ENCODE results near the gene SPACDR.
"Not testable (repeated sequence)": the region's sequence is repeated elsewhere in the genome, so short reads cannot be mapped to it uniquely, and the experiment has no call there.

The SPACDR gene

DNA sequence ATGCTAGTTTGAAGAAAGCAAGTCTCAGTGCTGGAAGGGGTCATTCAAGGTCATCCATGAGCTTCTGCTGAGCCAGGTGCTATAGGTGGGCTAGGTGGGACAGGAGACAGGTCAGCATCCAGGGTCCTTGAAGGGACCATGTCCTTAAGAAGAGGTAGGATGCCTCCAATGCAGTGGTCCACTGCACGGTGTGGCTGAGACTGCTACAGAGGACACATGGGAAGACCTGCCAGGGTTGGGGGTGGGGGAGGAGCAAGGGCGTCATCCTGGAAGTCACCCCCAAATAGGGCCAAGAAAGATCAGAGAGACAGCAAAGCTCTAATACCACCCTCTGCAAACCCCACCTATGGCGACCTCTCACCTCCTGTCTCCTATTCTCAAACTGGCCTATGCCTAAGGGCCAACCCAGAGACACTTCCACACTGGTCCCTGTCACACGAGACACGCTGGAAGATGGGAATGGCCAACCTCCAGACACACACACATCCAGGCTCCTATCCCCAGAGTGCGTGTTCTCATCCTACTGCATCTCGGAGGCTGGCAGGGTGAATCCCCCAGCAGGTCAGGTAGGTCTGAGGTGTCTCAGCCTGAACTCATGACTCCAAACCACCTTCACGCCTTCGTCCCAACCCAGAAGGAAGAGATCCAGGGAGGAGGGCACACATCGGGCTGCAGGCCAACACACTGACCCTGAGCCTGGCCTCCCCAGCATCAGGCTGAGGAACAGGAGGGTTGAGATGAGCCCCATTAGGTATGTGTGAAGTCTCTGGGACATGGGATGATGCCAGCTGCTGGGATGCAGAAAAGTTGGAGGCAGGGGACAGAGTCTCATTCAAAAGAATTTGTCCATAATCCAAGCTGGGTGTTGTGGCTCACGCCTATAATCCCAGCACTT, 22.2 kb downstream of the SPACDR start:
- no peak overlapping the region for H3K27ac ChIP-seq
- TF ChIP-seq, protein P1, sequence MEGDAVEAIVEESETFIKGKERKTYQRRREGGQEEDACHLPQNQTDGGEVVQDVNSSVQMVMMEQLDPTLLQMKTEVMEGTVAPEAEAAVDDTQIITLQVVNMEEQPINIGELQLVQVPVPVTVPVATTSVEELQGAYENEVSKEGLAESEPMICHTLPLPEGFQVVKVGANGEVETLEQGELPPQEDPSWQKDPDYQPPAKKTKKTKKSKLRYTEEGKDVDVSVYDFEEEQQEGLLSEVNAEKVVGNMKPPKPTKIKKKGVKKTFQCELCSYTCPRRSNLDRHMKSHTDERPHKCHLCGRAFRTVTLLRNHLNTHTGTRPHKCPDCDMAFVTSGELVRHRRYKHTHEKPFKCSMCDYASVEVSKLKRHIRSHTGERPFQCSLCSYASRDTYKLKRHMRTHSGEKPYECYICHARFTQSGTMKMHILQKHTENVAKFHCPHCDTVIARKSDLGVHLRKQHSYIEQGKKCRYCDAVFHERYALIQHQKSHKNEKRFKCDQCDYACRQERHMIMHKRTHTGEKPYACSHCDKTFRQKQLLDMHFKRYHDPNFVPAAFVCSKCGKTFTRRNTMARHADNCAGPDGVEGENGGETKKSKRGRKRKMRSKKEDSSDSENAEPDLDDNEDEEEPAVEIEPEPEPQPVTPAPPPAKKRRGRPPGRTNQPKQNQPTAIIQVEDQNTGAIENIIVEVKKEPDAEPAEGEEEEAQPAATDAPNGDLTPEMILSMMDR (conservative IDR thresholded peaks at IDR 0.05), result no peak

DNA sequence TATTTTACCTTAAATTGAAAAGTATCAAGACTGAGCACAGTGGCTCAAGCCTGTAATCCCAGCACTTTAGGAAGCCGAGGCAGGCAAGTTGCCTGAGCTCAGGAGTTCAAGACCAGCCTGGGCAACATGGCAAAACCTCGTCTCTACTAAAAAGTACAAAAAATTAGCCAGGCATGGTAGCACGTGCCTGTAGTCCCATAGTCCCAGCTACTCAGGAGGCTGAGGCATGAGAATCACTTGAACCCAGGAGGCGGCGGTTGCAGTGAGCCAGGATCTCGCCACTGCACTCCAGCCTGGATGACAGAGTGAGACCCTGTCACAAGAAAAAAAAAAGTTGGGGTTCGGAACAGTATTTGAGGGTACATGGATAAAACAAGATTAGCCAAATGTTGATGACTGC, 24.8 kb downstream of the SPACDR start:
- not testable (repeated sequence) for H3K27ac ChIP-seq

DNA sequence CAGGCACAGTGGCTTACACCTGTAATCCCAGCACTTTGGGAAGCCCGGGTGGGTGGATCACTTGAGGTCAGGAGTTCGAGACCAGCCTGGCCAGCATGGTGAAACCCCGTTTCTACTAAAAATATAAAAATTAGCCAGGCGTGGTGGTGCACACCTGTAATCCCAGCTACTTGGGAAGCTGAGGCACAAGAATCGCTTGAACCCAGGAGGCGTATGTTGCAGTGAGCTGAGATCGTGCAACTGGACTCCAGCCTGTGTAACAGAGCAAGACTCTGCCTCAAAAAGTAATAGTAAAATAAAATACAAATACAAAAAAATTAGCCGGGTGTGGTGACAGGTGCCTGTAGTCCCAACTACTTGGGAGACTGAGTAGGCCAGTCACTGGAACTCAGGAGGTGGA, 25.3 kb downstream of the SPACDR start:
- H3K27ac ChIP-seq, result not testable (repeated sequence)

DNA sequence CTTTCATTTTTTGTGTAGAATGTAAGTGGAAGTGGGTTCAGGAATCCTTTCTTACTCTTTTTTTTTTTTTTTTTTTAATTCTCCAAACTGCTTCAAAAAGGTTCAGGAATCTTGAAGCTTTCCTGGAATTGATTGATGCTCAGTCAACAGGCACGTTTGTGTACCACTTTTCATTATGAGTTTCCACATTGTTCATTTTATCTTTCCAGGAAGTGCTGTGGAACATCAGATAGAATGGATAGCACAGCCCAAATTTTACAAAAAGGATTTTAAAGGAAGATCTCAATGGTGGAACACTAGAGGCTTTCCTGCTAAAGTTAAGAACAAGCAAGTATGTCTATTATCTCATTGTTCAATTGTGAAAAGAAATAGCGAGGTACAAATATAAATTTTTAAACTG, 25.9 kb downstream of the SPACDR start:
- H3K27ac ChIP-seq, result no peak overlapping the region

DNA sequence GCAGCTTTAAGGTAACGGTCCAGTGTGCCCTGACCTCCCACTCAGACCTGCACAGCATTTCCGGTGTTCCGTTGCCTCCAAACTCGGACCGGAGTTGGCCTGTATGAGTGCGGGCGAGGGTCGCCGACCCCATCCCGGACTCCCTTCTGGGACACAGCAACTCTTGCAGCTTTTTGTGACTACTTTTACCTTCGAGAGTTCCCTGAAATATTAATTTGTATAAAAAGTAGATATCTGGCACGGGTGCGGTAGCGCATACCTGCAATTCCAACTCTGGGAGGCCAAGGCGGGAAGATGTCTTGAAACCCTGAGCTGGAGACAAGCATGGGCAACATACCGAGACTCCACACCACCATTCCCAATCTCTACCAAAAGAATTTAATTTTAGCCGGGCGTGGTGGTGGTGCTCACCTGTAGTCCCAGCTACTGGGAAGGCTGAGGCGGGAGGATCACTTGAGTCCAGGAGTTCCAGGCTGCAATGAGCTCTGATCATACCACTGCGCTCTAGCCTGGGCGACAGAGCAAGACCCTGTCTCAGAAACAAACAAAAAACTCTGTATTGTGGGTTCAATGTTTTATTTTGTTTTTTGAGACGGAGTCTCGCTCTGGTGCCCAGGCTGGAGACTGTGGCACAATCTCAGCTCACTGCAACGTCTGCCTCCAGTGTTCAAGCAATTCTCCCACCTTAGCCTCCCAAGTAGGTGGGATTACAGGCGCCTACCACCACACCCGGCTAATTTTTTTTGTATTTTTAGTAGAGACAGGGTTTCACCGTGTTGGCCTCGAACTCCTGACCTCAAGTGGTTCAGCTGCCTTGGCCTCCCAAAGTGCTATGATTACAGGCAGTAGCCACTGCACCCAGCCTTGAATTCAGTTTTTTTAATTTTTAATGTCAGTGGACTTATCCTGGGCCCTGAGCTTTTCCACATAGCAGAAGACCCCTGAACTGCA, 26.6 kb downstream of the SPACDR start:
- TF ChIP-seq, protein P1 (conservative IDR thresholded peaks at IDR 0.05), result no peak
- peak overlapping the region; percentile 100 for H3K27ac ChIP-seq

More for the DNA sequence above, 25.9 kb downstream of the SPACDR start:
- TF ChIP-seq, protein P1 (conservative IDR thresholded peaks at IDR 0.05), result no peak

DNA sequence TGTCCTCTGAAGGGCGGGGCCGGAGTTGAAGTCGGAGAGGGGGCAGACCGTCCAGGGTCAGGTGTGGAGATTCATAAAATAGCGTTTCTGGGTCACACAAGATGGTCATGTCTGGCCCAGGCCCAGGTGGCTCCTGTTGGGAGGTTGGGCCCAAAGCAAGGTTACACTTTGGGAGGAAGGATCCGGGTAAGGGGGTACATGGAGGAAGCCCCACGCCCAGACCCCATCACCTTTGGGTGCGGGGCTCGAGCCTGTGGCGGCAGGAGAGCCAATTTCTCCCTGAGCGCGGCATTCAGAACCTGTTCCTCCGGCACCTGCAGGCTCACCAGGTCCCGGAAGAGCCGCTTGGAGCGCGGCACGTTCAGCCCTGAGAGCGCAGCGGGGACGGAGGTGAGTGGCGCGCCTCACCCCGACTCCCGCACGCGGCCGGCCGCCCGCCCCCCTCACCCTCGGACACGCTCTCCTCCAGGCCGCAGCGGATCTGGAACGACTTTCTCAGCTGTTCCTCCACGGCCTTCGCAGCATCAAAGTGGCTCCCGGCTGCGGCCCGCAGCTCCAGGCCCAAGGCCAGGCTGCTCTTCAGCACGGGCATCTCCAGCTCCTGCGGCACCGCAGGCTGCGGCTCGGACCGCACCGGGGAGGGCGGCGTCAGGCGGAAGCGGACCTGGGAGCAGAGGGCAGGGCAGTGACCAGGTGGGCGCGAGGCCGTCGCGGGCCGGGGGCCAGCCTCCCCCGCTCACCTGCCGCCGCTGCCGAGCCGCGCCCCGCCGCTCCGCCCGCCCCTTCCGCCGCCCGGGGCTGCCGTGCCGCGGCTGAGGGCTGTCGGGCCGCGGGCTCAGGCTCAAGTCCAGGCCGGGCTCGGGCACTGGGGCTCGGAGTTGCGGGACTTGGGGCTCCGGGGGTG, 28.4 kb downstream of the SPACDR start:
- TF ChIP-seq, protein P1 (conservative IDR thresholded peaks at IDR 0.05), result no peak
- peak overlapping the region; percentile 100 for H3K27ac ChIP-seq

DNA sequence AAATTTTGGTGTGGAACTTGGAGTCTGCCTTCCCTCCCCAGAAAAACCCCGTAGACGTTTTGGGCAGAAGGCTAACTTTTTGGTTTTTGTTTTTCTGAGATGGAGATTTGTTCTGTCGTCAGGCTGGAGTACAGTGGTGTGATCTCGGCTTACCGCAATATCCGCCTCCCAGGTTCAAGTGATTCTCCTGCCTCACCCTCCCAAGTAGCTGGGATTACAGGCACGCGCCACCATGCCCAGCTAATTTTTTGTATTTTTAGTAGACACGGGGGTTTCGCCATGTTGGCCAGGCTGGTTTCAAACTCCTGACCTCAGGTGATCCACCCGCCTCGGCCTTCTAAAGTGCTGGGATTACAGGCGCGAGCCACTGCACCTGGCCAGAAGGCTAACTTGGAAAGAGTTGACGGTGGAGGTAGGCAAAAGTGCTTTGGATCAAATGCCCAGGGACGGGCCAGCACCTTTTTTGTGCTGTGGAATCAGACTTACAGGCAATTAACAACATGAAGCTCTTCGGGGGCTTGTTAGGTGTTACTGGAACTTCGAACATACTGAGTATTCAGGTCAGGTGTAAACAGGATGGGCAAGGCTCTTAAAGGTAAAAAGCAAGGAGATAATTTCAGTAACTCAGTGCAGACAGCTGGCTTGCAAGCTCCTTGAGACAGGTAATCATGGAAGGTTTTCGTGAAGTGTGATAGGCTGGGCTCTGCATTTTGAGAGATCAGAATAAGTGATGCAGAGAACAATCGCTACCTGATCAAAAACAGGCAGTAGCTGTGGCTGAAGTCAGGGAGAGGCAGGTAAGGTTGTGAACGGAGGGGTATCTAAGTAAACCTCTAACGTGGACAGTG, 29.5 kb downstream of the SPACDR start:
- peak overlapping the region; percentile 100 for H3K27ac ChIP-seq
- TF ChIP-seq, protein P1 (conservative IDR thresholded peaks at IDR 0.05), result no peak

All from VCaP (cell line).